IMR-90 (cell line): ENCODE measurements around the gene ZNF598. TPM values are rescaled to one million over a fixed set of nuclear protein-coding genes. Genes with fewer than 3 reads are reported as not detected.

ENCODE experiments used
- ATAC-seq: fragments of 200-7000 bp; cut with Tn5 transposase; 2 replicates; pipeline ENCODE4 v1.9.1; 2020; ENCODE audit warnings: low read depth, mild to moderate bottlenecking, moderate library complexity
- BruUV-seq: library from RNA; stranded (reverse); fragments of 400-500 nt; replicated peaks from 2 replicates; lab custom pipeline; 2021; lab: Mats Ljungman, UMichigan
- CTCF ChIA-PET: fragments of 300-600 bp; formaldehyde crosslinking; extraction: SDS; loops from one replicate; lab custom pipeline; 2021; ENCODE audit warnings: antibody characterized with exemption; lab: Yijun Ruan, JAX
- POLR2A ChIA-PET: fragments of 300-600 bp; sonication (Branson Sonifier 250); formaldehyde crosslinking; loops from one replicate; lab custom pipeline; 2022; ENCODE audit warnings: antibody characterized with exemption; ENCODE audit not compliant: unreplicated experiment; lab: Charles Lee
- DNase-seq: peaks from one replicate; pipeline ENCODE4 v3.0.0; 2013
- H2AFZ ChIP-seq: replicated peaks from 2 replicates; pipeline ENCODE3; 2013; ENCODE audit warnings: low read length, mild to moderate bottlenecking; ENCODE audit not compliant: poor library complexity
- H2AK5ac ChIP-seq: 2 replicates; pipeline ENCODE4 v1.6.1; 2013; ENCODE audit warnings: low read depth, low read length, inconsistent platforms
- H2AK9ac ChIP-seq: replicated peaks from 2 replicates; pipeline ENCODE3; 2013; ENCODE audit warnings: mild to moderate bottlenecking, low read depth, low read length, moderate library complexity; ENCODE audit not compliant: poor library complexity
- H2BK120ac ChIP-seq: 2 replicates; pipeline ENCODE4 v1.6.1; 2013; ENCODE audit warnings: low read depth, low read length, inconsistent platforms
- H2BK15ac ChIP-seq: 3 replicates; pipeline ENCODE4 v1.6.1; 2013; ENCODE audit warnings: low read depth, low read length, inconsistent platforms
- H2BK20ac ChIP-seq: 2 replicates; pipeline ENCODE4 v1.6.1; 2013; ENCODE audit warnings: low read depth, mild to moderate bottlenecking, inconsistent platforms, low read length, moderate library complexity
- H2BK5ac ChIP-seq: 2 replicates; pipeline ENCODE4 v1.6.1; 2013; ENCODE audit warnings: mild to moderate bottlenecking, low read depth, low read length, inconsistent platforms; ENCODE audit not compliant: poor library complexity, severe bottlenecking
- H3K14ac ChIP-seq: replicated peaks from 2 replicates; pipeline ENCODE4 v1.6.1; 2013; ENCODE audit warnings: low read depth, low read length, inconsistent platforms
- H3K18ac ChIP-seq: 2 replicates; pipeline ENCODE4 v1.6.1; 2013; ENCODE audit warnings: low read depth, low read length, control low read depth
- H3K23ac ChIP-seq: 2 replicates; pipeline ENCODE4 v1.6.1; 2013; ENCODE audit warnings: low read depth, low read length, inconsistent platforms
- H3K27ac ChIP-seq: 2 replicates; pipeline ENCODE4 v1.5.1; 2013; ENCODE audit warnings: mild to moderate bottlenecking, control low read depth, low read length; ENCODE audit not compliant: insufficient read depth
- H3K27me3 ChIP-seq: 2 replicates; pipeline ENCODE4 v1.6.1; 2013; ENCODE audit warnings: low read length; ENCODE audit not compliant: control insufficient read depth, insufficient read depth
- H3K36me3 ChIP-seq: 2 replicates; pipeline ENCODE4 v1.6.1; 2013; ENCODE audit warnings: low read length, mixed read lengths; ENCODE audit not compliant: control insufficient read depth, insufficient read depth
- H3K4ac ChIP-seq: 2 replicates; pipeline ENCODE4 v1.6.1; 2013; ENCODE audit warnings: low read depth, low read length, inconsistent platforms
- H3K4me1 ChIP-seq: 2 replicates; pipeline ENCODE4 v1.6.1; 2013; ENCODE audit warnings: low read length, mixed read lengths; ENCODE audit not compliant: control insufficient read depth, insufficient read depth
- H3K4me2 ChIP-seq: 2 replicates; pipeline ENCODE4 v1.6.1; 2013; ENCODE audit warnings: low read depth, mild to moderate bottlenecking, control low read depth, low read length, moderate library complexity
- H3K4me3 ChIP-seq: 2 replicates; pipeline ENCODE4 v1.5.1; 2013; ENCODE audit warnings: low read depth, mild to moderate bottlenecking, control low read depth, low read length, moderate library complexity; ENCODE audit not compliant: insufficient read depth
- H3K56ac ChIP-seq: 2 replicates; pipeline ENCODE4 v1.6.1; 2013; ENCODE audit warnings: low read length, inconsistent platforms; ENCODE audit not compliant: insufficient read depth; ENCODE audit errors: extremely low read depth
- H3K79me1 ChIP-seq, 2 experiments: 2 replicates each; pipeline ENCODE4 v1.6.1; 2013; ENCODE audit warnings: low read length in 2 of 2, inconsistent platforms in 1 of 2, low read depth in 1 of 2
- H3K9ac ChIP-seq: 2 replicates; pipeline ENCODE4 v1.6.1; 2013; ENCODE audit warnings: low read depth, low read length, control low read depth
- H3K9me1 ChIP-seq: 2 replicates; pipeline ENCODE4 v1.6.1; 2013; ENCODE audit warnings: low read length, inconsistent platforms; ENCODE audit not compliant: insufficient read depth
- H3K9me3 ChIP-seq: 2 replicates; pipeline ENCODE4 v1.6.1; 2013; ENCODE audit warnings: low read length; ENCODE audit not compliant: control insufficient read depth, insufficient read depth
- H4K20me1 ChIP-seq: 2 replicates; pipeline ENCODE4 v1.6.1; 2013; ENCODE audit warnings: low read length, inconsistent platforms; ENCODE audit not compliant: insufficient read depth
- H4K5ac ChIP-seq: 2 replicates; pipeline ENCODE4 v1.6.1; 2013; ENCODE audit warnings: mild to moderate bottlenecking, low read depth, low read length, control low read depth
- H4K8ac ChIP-seq, 2 experiments: 2 replicates each; pipeline ENCODE4 v1.6.1; 2013; ENCODE audit warnings: low read depth in 2 of 2, low read length in 2 of 2, control low read depth in 1 of 2, inconsistent platforms in 1 of 2
- H4K91ac ChIP-seq: 2 replicates; pipeline ENCODE4 v1.6.1; 2013; ENCODE audit warnings: low read depth, low read length, inconsistent platforms; ENCODE audit not compliant: insufficient read depth
- BHLHE40 ChIP-seq: fragments of 150-350 bp; IDR thresholded peaks from 2 replicates; pipeline ENCODE4 v1.6.1; 2016; ENCODE audit warnings: mild to moderate bottlenecking, low read depth, low read length
- CEBPB ChIP-seq: IDR thresholded peaks from 2 replicates; pipeline ENCODE4 v1.6.1; 2012; ENCODE audit warnings: low read depth, low read length, improper control_type of control experiment
- CHD1 ChIP-seq: IDR thresholded peaks from 2 replicates; pipeline ENCODE4 v1.6.1; 2012; ENCODE audit warnings: low read depth, low read length, improper control_type of control experiment
- CTCF ChIP-seq: conservative IDR thresholded peaks from 2 replicates; pipeline ENCODE4 v1.5.1; 2012; ENCODE audit warnings: mild to moderate bottlenecking, low read depth, low read length, improper control_type of control experiment
- FOS ChIP-seq: fragments of 150-350 bp; IDR thresholded peaks from 2 replicates; pipeline ENCODE4 v1.6.1; 2016; ENCODE audit warnings: low read depth, low read length
- MAFK ChIP-seq: IDR thresholded peaks from 2 replicates; pipeline ENCODE4 v1.6.1; 2012; ENCODE audit warnings: low read depth, low read length, improper control_type of control experiment
- MAZ ChIP-seq: IDR thresholded peaks from 2 replicates; pipeline ENCODE4 v1.6.1; 2012; ENCODE audit warnings: low read depth, mild to moderate bottlenecking, low read length, improper control_type of control experiment, moderate library complexity, borderline replicate concordance
- MXI1 ChIP-seq: IDR thresholded peaks from 2 replicates; pipeline ENCODE4 v1.6.1; 2012; ENCODE audit warnings: low read depth, mild to moderate bottlenecking, low read length, moderate library complexity, borderline replicate concordance
- NFE2L2 ChIP-seq: fragments of 150-350 bp; IDR thresholded peaks from 2 replicates; pipeline ENCODE4 v1.6.1; 2016; ENCODE audit warnings: low read depth, mild to moderate bottlenecking, low read length
- POLR2A ChIP-seq: IDR thresholded peaks from 2 replicates; pipeline ENCODE4 v1.6.1; 2012; ENCODE audit warnings: mild to moderate bottlenecking, low read depth, low read length
- RAD21 ChIP-seq: IDR thresholded peaks from 2 replicates; pipeline ENCODE4 v1.6.1; 2012; ENCODE audit warnings: low read length, improper control_type of control experiment
- RFX5 ChIP-seq: IDR thresholded peaks from 2 replicates; pipeline ENCODE4 v1.8.0; 2012; ENCODE audit warnings: low read depth, mild to moderate bottlenecking, low read length, moderate library complexity
- SMC3 ChIP-seq: fragments of 150-350 bp; IDR thresholded peaks from 2 replicates; pipeline ENCODE4 v1.6.1; 2016; ENCODE audit warnings: low read depth, mild to moderate bottlenecking, antibody characterized with exemption, low read length, moderate library complexity
- WGBS, 2 experiments: methylation state at CpG; one replicate each; pipeline versions ENCODE4 v1.1.5 to v1.1.7; 2013; ENCODE audit warnings: missing lambda C conversion rate in 2 of 2; ENCODE audit not compliant: insufficient read length in 1 of 2; ENCODE audit errors: extremely low coverage in 2 of 2; 5-methylcytosine and 5-hydroxymethylcytosine counted together
- dilution Hi-C: fragments of 300-500 bp; cut with HindIII; formaldehyde crosslinking; loops from one replicate; pipeline ENCODE4 v1.14.3; 2018; ENCODE audit warnings: low sequenced_read_pairs; ENCODE audit not compliant: unreplicated experiment
- in situ Hi-C: fragments of 300-500 bp; cut with MboI; formaldehyde crosslinking; loops from 3 replicates; pipeline ENCODE4 v1.14.3; 2019; ENCODE audit warnings: low sequenced_read_pairs, inconsistent platforms, mixed read lengths
- intact Hi-C: fragments of 100-400 bp; cut with micrococcal nuclease; formaldehyde crosslinking; loops from 2 replicates; pipeline ENCODE4 v1.10.0; 2022
- polyA plus RNA-seq, 3 experiments: library from polyadenylated mRNA; depleted of rRNA; stranded (reverse); fragments of >200 nt; gene quantifications; 2 replicates each; pipeline ENCODE4 v1.2.3, GENCODE V29; 2012; ENCODE audit warnings: low replicate concordance in 1 of 3
- total RNA-seq: library from RNA; depleted of rRNA; stranded (reverse); fragments of >200 nt; gene quantifications from 2 replicates; pipeline ENCODE4 v1.2.3, GENCODE V29; 2012
- TF ChIP-seq, protein P1 (sequence below): fragments of 150-350 bp; IDR thresholded peaks from 2 replicates; pipeline ENCODE4 v1.6.1; 2017; ENCODE audit warnings: mild to moderate bottlenecking, antibody characterized with exemption, low read length, low read depth
- TF ChIP-seq, protein P2 (sequence below): fragments of 150-350 bp; IDR thresholded peaks from 2 replicates; pipeline ENCODE4 v1.6.1; 2016; ENCODE audit warnings: low read depth, mild to moderate bottlenecking, low read length, moderate library complexity, borderline replicate concordance

The ZNF598 gene
- total and polyA plus RNA-seq, 2 of the 4 experiments (the other 2 are of a cell fraction): 3.4 to 36.4 TPM

GRCh38 chr16:1974157-1975070, 35.2 kb downstream of the ZNF598 start:
- H2AK9ac ChIP-seq: peak overlapping the region; percentile 81
- peaks cover 9 to 36% of the 10 kb centered on the region in 2 experiments for H3K79me1 ChIP-seq
- no peak for ATAC-seq
- peaks cover 3% of the 10 kb centered on the region; the same call in 1 of the 2 replicates for H3K9me1 ChIP-seq
- H3K9ac ChIP-seq: no peak overlapping the region
- no peak overlapping the region for H3K56ac ChIP-seq
- no peaks in the 10 kb centered on the region; the same call in 1 of the 2 replicates for H4K20me1 ChIP-seq
- H4K5ac ChIP-seq: no peak overlapping the region
- H3K36me3 ChIP-seq: peaks cover 46% of the 10 kb centered on the region
- H3K9me3 ChIP-seq: no peaks in the 10 kb centered on the region
- no peak overlapping the region for H2BK5ac ChIP-seq
- no peak overlapping the region for H4K8ac ChIP-seq
- H2BK20ac ChIP-seq: no peak overlapping the region
- H3K27ac ChIP-seq: no peak overlapping the region
- no peak overlapping the region for H3K4me2 ChIP-seq
- H2AFZ ChIP-seq: no peak overlapping the region
- no peaks in the 10 kb centered on the region; the same call in 1 of the 2 replicates for H3K27me3 ChIP-seq
- in situ Hi-C loops (no loop called here), intact Hi-C loops (no loop called here), dilution Hi-C loops (no loop called here)
- peaks cover 6% of the 10 kb centered on the region for H3K4me1 ChIP-seq
- no peak overlapping the region for H3K4ac ChIP-seq
- WGBS, 2 experiments: 95% methylated on average over 13 of the region's 42 CpGs; no CpG with 5 or more reads in 1 of the 2 experiments
- no peak overlapping the region for H3K4me3 ChIP-seq
- H2BK15ac ChIP-seq: no peak overlapping the region
- no peak overlapping the region for H2BK120ac ChIP-seq
- no peak overlapping the region for H3K23ac ChIP-seq
- DNase-seq: no peak
- CTCF ChIA-PET: no interaction called here
- H3K18ac ChIP-seq: no peak overlapping the region
- no peak overlapping the region for H3K14ac ChIP-seq
- no TSS peak for BruUV-seq
- no peak overlapping the region for H4K91ac ChIP-seq
- POLR2A ChIA-PET: no interaction called here
- no peak overlapping the region for H2AK5ac ChIP-seq
- no peak for TF ChIP-seq MAFK
- TF ChIP-seq BHLHE40: no peak
- no peak for TF ChIP-seq MAZ
- TF ChIP-seq CHD1: no peak
- TF ChIP-seq, protein P1, sequence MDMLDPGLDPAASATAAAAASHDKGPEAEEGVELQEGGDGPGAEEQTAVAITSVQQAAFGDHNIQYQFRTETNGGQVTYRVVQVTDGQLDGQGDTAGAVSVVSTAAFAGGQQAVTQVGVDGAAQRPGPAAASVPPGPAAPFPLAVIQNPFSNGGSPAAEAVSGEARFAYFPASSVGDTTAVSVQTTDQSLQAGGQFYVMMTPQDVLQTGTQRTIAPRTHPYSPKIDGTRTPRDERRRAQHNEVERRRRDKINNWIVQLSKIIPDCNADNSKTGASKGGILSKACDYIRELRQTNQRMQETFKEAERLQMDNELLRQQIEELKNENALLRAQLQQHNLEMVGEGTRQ: no peak
- no peak for TF ChIP-seq CEBPB
- TF ChIP-seq RFX5: no peak
- no peak for TF ChIP-seq FOS
- TF ChIP-seq SMC3: no peak
- TF ChIP-seq POLR2A: no peak
- TF ChIP-seq MXI1: no peak
- TF ChIP-seq CTCF: no peak
- TF ChIP-seq, protein P2, sequence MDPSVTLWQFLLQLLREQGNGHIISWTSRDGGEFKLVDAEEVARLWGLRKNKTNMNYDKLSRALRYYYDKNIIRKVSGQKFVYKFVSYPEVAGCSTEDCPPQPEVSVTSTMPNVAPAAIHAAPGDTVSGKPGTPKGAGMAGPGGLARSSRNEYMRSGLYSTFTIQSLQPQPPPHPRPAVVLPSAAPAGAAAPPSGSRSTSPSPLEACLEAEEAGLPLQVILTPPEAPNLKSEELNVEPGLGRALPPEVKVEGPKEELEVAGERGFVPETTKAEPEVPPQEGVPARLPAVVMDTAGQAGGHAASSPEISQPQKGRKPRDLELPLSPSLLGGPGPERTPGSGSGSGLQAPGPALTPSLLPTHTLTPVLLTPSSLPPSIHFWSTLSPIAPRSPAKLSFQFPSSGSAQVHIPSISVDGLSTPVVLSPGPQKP: no peak
- TF ChIP-seq NFE2L2: no peak
- TF ChIP-seq RAD21: no peak
